NCI-H2107 (cell line): ENCODE data around the gene KRT2.

Experiments
- DNase-seq: peaks from one replicate; lab custom pipeline; 2025; lab: John Stamatoyannopoulos, UW

Gene KRT2

GRCh38 chr12:52663420-52663819 lies 11.4 kb upstream of the KRT2 start:
- DNase-seq: no peak

DNA sequence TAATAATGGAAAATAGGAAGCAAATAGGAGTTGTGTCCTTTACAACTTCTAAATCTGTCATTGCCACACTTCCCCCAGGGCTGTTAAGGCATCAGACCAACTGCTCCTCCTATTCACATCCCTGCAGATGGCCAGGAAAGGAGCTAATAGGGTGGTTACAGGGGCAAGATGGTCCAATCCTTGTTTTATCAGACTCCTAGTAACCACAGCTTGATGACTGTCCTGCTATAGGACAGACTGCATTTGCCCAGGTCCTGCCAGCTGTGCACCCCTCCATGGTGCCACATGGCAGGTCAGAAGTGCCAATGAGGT lies 10.9 kb upstream of the KRT2 start:
- no peak for DNase-seq

DNA sequence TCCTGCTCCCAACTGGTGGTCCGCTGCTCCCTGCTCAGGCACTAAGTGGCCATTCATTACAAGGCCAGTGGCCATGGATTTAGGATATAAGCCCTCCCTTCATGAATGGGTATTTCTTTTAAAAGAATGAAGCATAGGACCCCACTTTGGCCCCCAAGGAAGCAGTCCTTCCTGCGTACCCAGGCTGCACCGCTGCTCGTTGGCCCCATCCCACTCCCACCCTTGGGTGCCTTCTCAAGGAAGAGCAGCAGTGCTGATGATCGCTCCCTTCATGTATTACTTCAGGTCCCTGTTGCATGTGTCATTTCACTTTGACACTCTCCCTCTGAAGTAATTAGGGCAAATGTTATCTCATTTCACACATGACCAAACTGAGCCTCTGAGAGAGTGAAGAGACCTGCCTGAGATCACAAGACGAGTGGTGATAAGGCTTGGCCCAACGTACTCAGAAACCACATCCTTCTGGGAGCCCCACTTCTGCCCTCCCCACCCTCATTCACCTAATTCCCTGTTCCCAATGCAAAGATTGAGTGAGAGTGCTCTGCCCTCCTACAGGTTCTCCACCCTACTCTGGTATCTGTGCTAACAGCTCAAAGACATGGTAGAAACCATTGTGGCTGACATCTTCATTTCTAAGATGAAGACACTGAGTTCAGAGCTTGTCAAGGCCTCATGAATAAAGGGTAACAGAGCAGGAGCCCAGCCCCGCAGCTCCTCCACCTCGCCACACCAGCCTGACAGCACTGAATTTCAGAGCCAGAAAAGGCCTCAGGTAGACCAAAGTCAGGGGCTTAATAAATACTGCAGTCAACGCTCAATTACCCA lies 10.3 kb upstream of the KRT2 start:
- no peak for DNase-seq

- DNase-seq: no peak
These were observed 9.7 kb upstream of the KRT2 start for GRCh38 chr12:52661668-52662067.

DNA sequence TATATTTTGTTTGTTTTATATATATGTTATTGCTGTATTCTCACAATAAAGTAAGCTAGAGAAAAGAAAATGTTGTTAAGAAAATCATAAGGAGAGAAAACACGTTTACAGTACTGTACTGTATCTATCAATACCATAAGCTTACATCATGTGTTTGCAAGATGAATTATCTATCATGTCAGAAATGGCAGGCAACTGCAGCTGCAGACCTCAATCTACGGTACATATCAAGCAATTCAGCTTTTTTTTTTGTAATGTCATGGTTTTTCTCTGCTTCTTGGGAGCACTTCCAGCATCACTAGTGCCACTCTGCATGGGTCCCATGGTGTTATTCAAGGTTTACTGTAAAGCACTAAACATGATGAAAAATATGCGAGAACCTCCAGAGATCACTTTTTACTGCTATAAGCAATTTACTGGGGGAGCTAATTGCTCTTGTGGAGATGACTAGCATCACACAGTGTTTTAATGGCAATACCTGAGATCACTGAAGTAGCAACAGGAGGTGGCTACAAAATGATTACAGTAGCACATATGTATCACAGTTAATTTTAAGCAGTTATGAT lies 9.0 kb upstream of the KRT2 start:
- DNase-seq: no peak

DNA sequence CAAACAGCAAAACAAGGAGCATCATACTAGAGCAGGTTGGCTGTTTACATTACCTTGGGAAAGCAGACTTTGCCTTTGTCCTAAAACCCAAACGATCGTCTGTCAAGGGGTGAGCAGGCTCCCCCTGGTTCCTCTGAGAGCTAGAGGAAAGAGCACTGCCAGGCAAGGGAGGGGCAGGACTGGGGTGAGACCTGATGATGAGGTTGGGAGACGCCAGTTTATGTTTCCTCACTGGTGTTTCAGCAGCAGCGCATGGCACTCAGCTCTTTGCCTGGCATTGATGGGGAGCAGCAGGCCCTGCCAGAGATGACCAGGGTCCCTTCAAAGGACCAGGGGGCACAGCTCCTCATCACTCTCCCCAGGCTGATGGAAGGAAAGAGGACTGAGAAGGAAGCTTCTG lies 7.9 kb upstream of the KRT2 start:
- DNase-seq: no peak

- no peak for DNase-seq
These were observed 7.4 kb upstream of the KRT2 start for GRCh38 chr12:52659395-52659794.

DNA sequence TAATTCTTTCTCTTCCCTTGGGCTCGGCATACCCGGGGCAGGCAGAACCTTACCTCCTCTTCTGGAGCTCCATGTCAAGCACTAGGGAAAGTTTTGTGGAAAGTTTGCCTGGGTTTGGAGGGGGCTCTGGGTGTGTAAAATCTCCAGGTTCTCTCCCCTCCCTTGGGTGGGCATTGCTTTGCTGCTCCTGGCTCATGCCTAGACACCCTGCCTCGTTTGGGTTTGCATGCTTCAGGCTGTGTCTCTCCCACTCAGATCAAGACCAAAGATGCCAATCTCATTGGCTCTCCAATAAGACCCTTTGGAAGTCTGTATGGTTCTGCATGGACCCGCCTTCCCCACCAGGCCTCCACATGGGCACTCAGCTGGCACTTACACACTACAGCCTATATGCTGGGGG lies 6.2 kb upstream of the KRT2 start:
- no peak for DNase-seq

DNA sequence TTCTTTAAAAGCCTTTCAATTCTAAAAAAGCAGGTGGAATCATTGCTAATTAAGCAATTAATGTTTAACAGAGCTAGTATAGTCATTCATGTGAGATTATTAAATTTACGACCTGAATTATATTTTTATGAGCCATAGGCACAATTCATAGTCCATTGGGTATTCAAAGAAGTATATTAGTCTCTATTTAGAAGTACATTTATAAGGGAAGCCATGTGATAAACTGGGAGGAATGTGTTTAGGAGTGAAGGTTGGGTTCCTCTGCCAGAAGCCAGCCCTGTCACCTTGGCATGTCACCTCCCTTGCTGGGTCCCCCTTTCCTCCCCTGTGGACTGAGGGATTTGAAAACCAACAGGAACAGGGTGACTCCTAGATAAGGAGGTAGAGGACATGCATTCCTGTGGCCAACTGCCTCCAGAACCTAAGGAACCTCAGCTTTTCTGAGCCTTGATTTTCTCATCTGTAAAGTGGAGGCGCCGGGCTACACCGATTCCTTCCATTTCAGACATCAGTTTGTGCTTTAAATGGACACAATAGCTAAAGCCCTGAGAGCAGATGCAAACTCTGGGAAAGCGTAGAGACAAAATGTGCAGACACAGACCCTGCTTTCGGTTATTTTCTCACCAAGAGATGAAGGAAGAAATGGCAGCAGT lies 5.4 kb upstream of the KRT2 start:
- no peak for DNase-seq

DNA sequence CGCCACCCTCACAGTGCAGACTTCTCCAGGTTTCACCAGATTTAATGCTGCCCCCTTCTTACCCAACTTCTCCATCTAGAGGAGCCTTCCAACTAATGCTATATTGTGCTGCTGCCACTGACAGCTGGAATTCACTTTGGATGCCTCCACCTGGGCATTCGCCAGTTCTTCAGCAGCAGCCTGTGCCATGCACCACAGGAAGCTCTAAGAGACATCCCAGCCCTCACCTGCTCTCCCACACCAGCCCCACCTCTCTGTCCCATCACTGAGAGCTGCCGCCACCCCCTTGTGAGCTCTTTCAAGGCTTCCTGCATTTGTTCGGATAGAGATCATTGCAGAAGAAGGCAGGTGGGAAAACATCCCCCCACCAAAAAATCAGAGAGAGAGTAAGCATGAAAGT lies 4.6 kb upstream of the KRT2 start:
- DNase-seq: no peak

- no peak for DNase-seq
These were observed 3.7 kb upstream of the KRT2 start for GRCh38 chr12:52655720-52656124.

GRCh38 chr12:52655251-52655650 lies 3.2 kb upstream of the KRT2 start:
- DNase-seq: no peak

DNA sequence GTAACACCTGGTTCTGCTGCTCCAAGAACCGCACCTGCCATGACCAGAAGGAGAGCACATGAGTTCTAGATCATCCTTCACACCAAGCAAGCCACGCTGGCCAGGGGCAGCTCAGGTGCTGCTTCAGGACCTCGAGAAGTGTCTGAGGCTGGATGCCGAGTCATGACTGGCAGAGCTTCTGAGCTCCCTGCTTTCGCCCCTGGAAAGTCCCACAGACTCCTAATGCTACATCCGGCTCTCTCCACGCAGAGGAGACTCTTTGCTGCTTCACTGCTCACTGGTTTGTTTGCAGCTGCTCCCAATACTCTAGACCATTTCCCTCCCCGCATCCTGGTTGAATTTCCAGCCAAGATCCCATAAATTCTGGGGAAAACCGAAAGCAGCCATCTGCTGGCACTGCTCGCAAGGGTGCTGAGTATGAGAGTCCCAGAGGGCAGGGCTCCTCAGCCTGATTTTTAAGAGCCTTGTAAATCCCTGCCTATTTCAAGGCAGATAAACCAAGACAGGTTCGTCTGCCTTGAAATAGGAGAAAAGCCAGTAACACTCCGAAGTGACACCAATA lies 1.4 kb downstream of the KRT2 start:
- DNase-seq: no peak

DNA sequence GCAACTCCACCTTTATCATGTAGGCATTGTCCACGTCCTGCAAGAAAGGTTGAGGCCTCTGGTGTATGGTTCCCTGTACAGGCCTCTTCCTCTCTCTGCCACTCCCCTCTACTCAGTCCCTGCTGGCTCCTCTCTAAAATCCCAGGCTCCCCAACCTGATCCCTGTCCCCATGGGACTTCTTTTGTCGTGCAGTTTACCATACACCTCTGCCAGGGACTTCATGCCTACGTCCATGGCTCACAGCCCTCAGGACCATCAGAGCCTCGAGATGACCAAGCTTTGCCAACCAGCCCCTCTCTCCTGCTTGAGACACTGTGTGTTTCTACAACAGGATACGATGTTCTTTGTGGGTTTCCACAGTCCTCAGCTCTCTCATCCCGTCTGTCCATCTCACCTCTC lies 2.9 kb downstream of the KRT2 start:
- DNase-seq: no peak

GRCh38 chr12:52648012-52648550 lies 3.9 kb downstream of the KRT2 start:
- DNase-seq: no peak

- DNase-seq: no peak
These were observed 4.4 kb downstream of the KRT2 start for GRCh38 chr12:52647601-52648000.

GRCh38 chr12:52646613-52647012 lies 5.4 kb downstream of the KRT2 start:
- no peak for DNase-seq

DNA sequence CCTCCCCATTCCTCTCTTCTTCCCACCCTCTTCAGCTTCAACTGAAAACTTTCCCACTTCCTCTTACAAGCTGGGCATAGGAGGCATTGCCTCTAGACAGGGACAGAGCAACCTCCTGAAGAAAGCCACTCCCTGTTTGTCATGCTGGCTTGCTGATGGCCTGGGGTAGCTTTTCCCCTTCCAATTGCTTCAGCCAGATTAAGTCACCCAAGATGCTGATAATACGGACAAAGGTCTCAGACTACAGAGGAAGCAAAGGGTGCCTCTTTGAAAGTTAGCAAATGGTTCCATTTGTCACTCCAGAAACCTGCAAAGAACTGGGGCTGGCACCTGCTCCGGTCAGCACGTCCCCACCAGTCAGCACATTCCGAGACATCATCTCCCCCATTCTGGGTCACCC lies 6.0 kb downstream of the KRT2 start:
- DNase-seq: no peak

DNA sequence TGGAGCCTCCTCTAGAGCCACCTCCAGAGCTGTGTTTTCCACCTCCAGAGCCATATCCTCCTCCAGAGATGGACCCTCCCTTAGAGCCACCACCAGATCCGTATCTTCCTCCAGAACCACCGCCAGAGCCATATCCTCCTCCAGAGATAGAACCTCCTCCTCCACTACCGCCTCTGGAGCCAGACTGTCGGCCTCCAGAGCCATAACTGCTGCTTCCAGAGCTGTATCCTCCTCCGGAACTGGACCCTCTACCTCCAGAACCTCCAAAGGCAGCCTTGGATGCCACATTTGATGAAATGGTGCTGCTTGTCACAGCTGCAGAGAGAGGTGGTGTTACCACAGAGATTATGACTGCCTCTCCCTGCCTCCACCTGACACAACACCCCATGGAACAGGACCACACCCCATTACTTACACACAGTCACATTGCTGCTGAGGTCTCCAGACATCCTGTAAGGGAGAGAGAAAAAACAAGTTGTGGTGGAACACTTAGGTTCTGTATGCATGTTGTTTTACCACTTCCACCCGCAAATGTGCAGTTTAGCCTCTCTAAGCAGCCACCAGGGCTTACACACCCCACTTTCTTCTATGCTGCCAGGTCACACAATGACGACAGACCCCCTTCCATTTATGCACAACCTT lies 6.8 kb downstream of the KRT2 start:
- no peak for DNase-seq

- no peak for DNase-seq
These were observed 8.0 kb downstream of the KRT2 start for GRCh38 chr12:52644078-52644415.

GRCh38 chr12:52643233-52644077 lies 8.6 kb downstream of the KRT2 start:
- no peak for DNase-seq

- DNase-seq: no peak
These were observed 10.5 kb downstream of the KRT2 start for GRCh38 chr12:52641468-52641867.
